ENCODE data around the gene CAB39. TPM values are rescaled to one million over a fixed set of nuclear protein-coding genes. Genes with fewer than 3 reads are reported as not detected.
"Not testable (repeated sequence)": the region's sequence is repeated elsewhere in the genome, so short reads cannot be mapped to it uniquely, and the experiment has no call there.

The CAB39 gene
- total RNA-seq, 1 donor from 2014 or later = 96.3 TPM

- TF ChIP-seq, protein P1, sequence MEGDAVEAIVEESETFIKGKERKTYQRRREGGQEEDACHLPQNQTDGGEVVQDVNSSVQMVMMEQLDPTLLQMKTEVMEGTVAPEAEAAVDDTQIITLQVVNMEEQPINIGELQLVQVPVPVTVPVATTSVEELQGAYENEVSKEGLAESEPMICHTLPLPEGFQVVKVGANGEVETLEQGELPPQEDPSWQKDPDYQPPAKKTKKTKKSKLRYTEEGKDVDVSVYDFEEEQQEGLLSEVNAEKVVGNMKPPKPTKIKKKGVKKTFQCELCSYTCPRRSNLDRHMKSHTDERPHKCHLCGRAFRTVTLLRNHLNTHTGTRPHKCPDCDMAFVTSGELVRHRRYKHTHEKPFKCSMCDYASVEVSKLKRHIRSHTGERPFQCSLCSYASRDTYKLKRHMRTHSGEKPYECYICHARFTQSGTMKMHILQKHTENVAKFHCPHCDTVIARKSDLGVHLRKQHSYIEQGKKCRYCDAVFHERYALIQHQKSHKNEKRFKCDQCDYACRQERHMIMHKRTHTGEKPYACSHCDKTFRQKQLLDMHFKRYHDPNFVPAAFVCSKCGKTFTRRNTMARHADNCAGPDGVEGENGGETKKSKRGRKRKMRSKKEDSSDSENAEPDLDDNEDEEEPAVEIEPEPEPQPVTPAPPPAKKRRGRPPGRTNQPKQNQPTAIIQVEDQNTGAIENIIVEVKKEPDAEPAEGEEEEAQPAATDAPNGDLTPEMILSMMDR (conservative IDR thresholded peaks at IDR 0.05; ENCODE audit: low read depth, low read length) = no peak
- H3K4me3 ChIP-seq (ENCODE audit: low read depth, low read length) = no peak overlapping the region
- no peak for DNase-seq (ENCODE audit: low read depth)
Measured at GRCh38 chr2:230700447-230700846, 12.2 kb upstream of the CAB39 start.

DNA sequence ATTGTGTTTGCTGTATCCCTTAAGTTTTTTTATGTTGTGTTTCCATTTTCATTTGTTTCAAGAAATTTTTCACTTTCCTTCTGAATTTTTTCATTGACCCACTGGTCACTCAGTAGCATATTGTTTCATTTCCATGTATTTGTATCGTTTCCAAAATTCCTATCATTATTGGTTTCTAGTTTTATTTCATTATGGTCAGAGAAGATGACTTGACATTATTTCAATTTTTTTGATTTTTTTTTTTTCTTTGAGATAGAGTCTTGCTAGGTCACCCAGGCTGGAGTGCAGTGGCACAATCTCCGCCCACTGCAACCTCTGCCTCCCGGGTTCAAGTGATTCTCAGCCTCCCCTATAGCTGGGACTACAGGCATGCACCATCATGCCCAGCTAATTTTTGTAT is 11.3 kb upstream of the CAB39 start:
- DNase-seq (ENCODE audit: low read depth) = no peak
- TF ChIP-seq, protein P1 (conservative IDR thresholded peaks at IDR 0.05; ENCODE audit: low read depth, low read length) = no peak
- H3K4me3 ChIP-seq (ENCODE audit: low read depth, low read length) = no peak overlapping the region

- not testable (repeated sequence) for H3K4me3 ChIP-seq (ENCODE audit: low read depth, low read length); DNase-seq (ENCODE audit: low read depth)
Measured at GRCh38 chr2:230702457-230702856, 10.2 kb upstream of the CAB39 start.

- DNase-seq (ENCODE audit: low read depth) = no peak
- H3K4me3 ChIP-seq (ENCODE audit: low read depth, low read length) = no peak overlapping the region
- TF ChIP-seq, protein P1 (conservative IDR thresholded peaks at IDR 0.05; ENCODE audit: low read depth, low read length) = no peak
Measured at GRCh38 chr2:230703514-230703913, 9.1 kb upstream of the CAB39 start.

GRCh38 chr2:230706053-230706521 is 6.6 kb upstream of the CAB39 start:
- TF ChIP-seq, protein P1 (conservative IDR thresholded peaks at IDR 0.05; ENCODE audit: low read depth, low read length) = no peak
- no peak for DNase-seq (ENCODE audit: low read depth)
- no peak overlapping the region for H3K4me3 ChIP-seq (ENCODE audit: low read depth, low read length)

DNA sequence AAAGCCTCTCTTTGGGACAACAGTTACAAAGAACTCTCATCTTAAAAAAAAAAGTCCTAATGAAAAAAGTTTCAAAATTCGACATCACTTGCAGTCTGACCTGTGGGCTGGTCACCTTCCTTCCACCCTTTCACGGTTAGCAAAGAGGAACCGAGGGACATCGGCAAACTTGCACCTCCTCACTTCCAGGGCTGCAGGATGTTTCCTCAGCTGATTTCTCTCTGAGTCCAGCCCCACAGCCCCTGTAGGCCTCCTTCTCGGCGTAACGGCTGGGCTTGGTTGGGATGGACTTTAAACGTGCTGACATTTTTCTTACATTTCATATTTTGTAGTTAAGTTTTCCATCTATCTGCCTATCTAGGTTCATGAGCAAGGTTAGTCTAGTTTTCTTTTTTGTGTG is 5.7 kb upstream of the CAB39 start:
- no peak for DNase-seq (ENCODE audit: low read depth)
- TF ChIP-seq, protein P1 (conservative IDR thresholded peaks at IDR 0.05; ENCODE audit: low read depth, low read length) = no peak

DNA sequence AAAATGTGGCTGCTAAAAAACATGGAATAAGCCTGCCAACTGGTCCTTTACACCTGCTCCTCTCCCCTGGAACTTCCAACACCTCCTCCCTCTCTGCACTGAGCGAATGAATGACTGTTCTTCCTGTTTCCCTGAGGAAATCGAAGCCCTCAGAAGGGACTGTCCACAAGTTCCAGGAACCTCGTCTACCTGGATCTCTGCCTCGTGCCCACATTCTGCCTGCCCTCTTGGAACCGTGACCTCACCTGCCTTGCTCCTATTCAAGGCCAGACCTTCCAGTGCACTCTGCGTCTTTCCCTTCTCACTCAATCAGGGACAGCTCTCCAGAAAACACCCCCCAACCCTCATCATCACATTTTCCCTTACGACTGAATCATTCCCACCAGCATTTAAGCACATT is 4.4 kb upstream of the CAB39 start:
- TF ChIP-seq, protein P1 (conservative IDR thresholded peaks at IDR 0.05; ENCODE audit: low read depth, low read length) = no peak
- no peak for DNase-seq (ENCODE audit: low read depth)
- H3K4me3 ChIP-seq (ENCODE audit: low read depth, low read length) = no peak overlapping the region

More for the DNA sequence above, 5.7 kb upstream of the CAB39 start:
- no peak overlapping the region for H3K4me3 ChIP-seq (ENCODE audit: low read depth, low read length)
